ENCODE measurements around the gene LITAF. TPM values are rescaled to one million over a fixed set of nuclear protein-coding genes. Genes with fewer than 3 reads are reported as not detected.

LITAF gene
- polyA plus RNA-seq, 1 of the 3 experiments (the other 2 are of a cell fraction) = 45.7 TPM

- Histone ChIP-seq H3K4me3 (ENCODE audit: low read depth in 2 of 2, low read length in 1 of 2) (no peak overlapping the region), H3K27me3 (ENCODE audit: insufficient read depth) (no peaks in the 10 kb centered on the region; the same call in 1 of the 2 replicates), H3K79me2 (ENCODE audit: insufficient read depth) (no peaks in the 10 kb centered on the region), H2AFZ (ENCODE audit: low read depth) (peak overlapping the region; percentile 49; the same call in 1 of the 2 replicates), H3K27ac (ENCODE audit: low read depth in 2 of 2, low read length in 1 of 2) (no peak overlapping the region), H3K9me2 (no peaks in the 10 kb centered on the region), H3K36me3 (replicated peaks in 1 of 2; ENCODE audit: control insufficient read depth in 1 of 2, insufficient read depth in 2 of 2, low read length in 1 of 2) (no peaks in the 10 kb centered on the region), H3K9ac (no peak overlapping the region), H3K4me1 (ENCODE audit: control insufficient read depth in 1 of 2, insufficient read depth in 2 of 2, low read depth in 1 of 2, low read length in 1 of 2) (peaks cover 0 to 8% of the 10 kb centered on the region in 2 experiments; a peak in 1 of 4 replicates), H4K20me1 (ENCODE audit: insufficient read depth) (no peaks in the 10 kb centered on the region), H3F3A (replicated peaks; ENCODE audit: insufficient read depth) (no peaks in the 10 kb centered on the region), H3K4me2 (peak overlapping the region; percentile 61), H3K9me3 (no peaks in the 10 kb centered on the region)
- DNase-seq = peak; percentile 72
- WGBS (ENCODE audit: low lambda C conversion rate) = 54% methylated on average over 11 of the region's 18 CpGs
- TF ChIP-seq RFX5 (IDR thresholded peaks at IDR 0.05; ENCODE audit: low read length) (no peak), USF1 (IDR thresholded peaks at IDR 0.05; ENCODE audit: borderline replicate concordance, low read depth) (no peak), POLR2AphosphoS5 (IDR thresholded peaks at IDR 0.05; ENCODE audit: low read depth, low read length) (no peak), FOXJ3 (CRISPR knock-in tag; IDR thresholded peaks at IDR 0.05) (no peak), YY1 (IDR thresholded peaks at IDR 0.05; ENCODE audit: low read depth) (no peak), ELF1 (IDR thresholded peaks at IDR 0.05) (no peak), NRF1 (IDR thresholded peaks at IDR 0.05; ENCODE audit: low read depth, low read length) (no peak), NFIC (IDR thresholded peaks at IDR 0.05; ENCODE audit: borderline replicate concordance) (no peak), TAF1 (IDR thresholded peaks at IDR 0.05; ENCODE audit: borderline replicate concordance, low read depth, low read length) (no peak), CTCF (IDR thresholded peaks at IDR 0.05) (no peak), MEF2A (IDR thresholded peaks at IDR 0.05; ENCODE audit: borderline replicate concordance, low read depth) (no peak), GABPA (IDR thresholded peaks at IDR 0.05; ENCODE audit: low read depth) (no peak)
- TF ChIP-seq, protein P1, sequence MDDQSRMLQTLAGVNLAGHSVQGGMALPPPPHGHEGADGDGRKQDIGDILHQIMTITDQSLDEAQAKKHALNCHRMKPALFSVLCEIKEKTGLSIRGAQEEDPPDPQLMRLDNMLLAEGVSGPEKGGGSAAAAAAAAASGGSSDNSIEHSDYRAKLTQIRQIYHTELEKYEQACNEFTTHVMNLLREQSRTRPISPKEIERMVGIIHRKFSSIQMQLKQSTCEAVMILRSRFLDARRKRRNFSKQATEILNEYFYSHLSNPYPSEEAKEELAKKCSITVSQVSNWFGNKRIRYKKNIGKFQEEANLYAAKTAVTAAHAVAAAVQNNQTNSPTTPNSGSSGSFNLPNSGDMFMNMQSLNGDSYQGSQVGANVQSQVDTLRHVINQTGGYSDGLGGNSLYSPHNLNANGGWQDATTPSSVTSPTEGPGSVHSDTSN (IDR thresholded peaks at IDR 0.05) = no peak
- ChIA-PET CTCF (interaction anchor here (0.7 to 1.2 kb wide), 3 partner anchors 114 to 120 kb away, joined by 3 to 4 read pairs (median 4); no protein-coding TSS in a partner anchor), POLR2A (no interaction called here)
Measured at GRCh38 chr16:11526655-11527350, 59.9 kb downstream of the LITAF start.

All from SK-N-SH (cell line).